ENCODE results near the gene PLRG1. TPM values are rescaled to one million over a fixed set of nuclear protein-coding genes. Genes with fewer than 3 reads are reported as not detected.

PLRG1 gene
- polyA plus RNA-seq, 1 experiment, result 98.6 TPM

- no peak for DNase-seq (ENCODE audit: low read depth)
- Histone ChIP-seq H3K36me3 (ENCODE audit: control insufficient read depth, insufficient read depth, low read length) (no peaks in the 10 kb centered on the region), H3K4me3 (ENCODE audit: low read depth, low read length) (no peak overlapping the region), H3K27me3 (ENCODE audit: control insufficient read depth, insufficient read depth, low read length) (no peaks in the 10 kb centered on the region)
- POLR2A ChIA-PET, result no interaction called here
- no peak for TF ChIP-seq CTCF (IDR thresholded peaks at IDR 0.05; ENCODE audit: insufficient read depth, low read depth, low read length)
- CTCF ChIA-PET, result interaction anchor here (1.1 kb wide), 1 partner anchor 12 kb away, joined by 3 read pairs; no protein-coding TSS in a partner anchor
These were observed 31.0 kb downstream of the PLRG1 start for GRCh38 chr4:154519214-154519613.

- TF ChIP-seq CTCF (IDR thresholded peaks at IDR 0.05; ENCODE audit: insufficient read depth, low read depth, low read length), result no peak
- DNase-seq (ENCODE audit: low read depth), result no peak
- ChIA-PET POLR2A (no interaction called here), CTCF (interaction anchor here (0.7 to 1.5 kb wide), 3 partner anchors 11 to 1383 kb away, joined by 3 to 8 read pairs (median 3); no protein-coding TSS in a partner anchor)
- H3K4me3 ChIP-seq (ENCODE audit: low read depth, low read length), result no peak overlapping the region
- no peaks in the 10 kb centered on the region for H3K27me3 ChIP-seq (ENCODE audit: control insufficient read depth, insufficient read depth, low read length)
- no peaks in the 10 kb centered on the region for H3K36me3 ChIP-seq (ENCODE audit: control insufficient read depth, insufficient read depth, low read length)
These were observed 32.6 kb downstream of the PLRG1 start for GRCh38 chr4:154517591-154517990.

GRCh38 chr4:154516318-154517029 is 33.7 kb downstream of the PLRG1 start:
- CTCF ChIA-PET, result interaction anchor here (0.7 to 1.5 kb wide), 2 partner anchors 10 to 36 kb away, joined by 3 to 8 read pairs; no protein-coding TSS in a partner anchor

GRCh38 chr4:154511981-154512380 is 38.2 kb downstream of the PLRG1 start:
- CTCF ChIA-PET, result no interaction called here
- H3K27me3 ChIP-seq (ENCODE audit: control insufficient read depth, insufficient read depth, low read length), result no peaks in the 10 kb centered on the region
- TF ChIP-seq CTCF (IDR thresholded peaks at IDR 0.05; ENCODE audit: insufficient read depth, low read depth, low read length), result no peak
- no peak for DNase-seq (ENCODE audit: low read depth)
- POLR2A ChIA-PET, result no interaction called here
- H3K4me3 ChIP-seq (ENCODE audit: low read depth, low read length), result no peak overlapping the region
- H3K36me3 ChIP-seq (ENCODE audit: control insufficient read depth, insufficient read depth, low read length), result no peaks in the 10 kb centered on the region

More at GRCh38 chr4:154516318-154517029, 33.7 kb downstream of the PLRG1 start:
- H3K27me3 ChIP-seq (ENCODE audit: control insufficient read depth, insufficient read depth, low read length), result no peaks in the 10 kb centered on the region
- H3K36me3 ChIP-seq (ENCODE audit: control insufficient read depth, insufficient read depth, low read length), result no peaks in the 10 kb centered on the region
- H3K4me3 ChIP-seq (ENCODE audit: low read depth, low read length), result no peak overlapping the region
- POLR2A ChIA-PET, result no interaction called here
- no peak for TF ChIP-seq CTCF (IDR thresholded peaks at IDR 0.05; ENCODE audit: insufficient read depth, low read depth, low read length)
- DNase-seq (ENCODE audit: low read depth), result no peak

- no peak for TF ChIP-seq CTCF (IDR thresholded peaks at IDR 0.05; ENCODE audit: insufficient read depth, low read depth, low read length)
- POLR2A ChIA-PET, result no interaction called here
- H3K27me3 ChIP-seq (ENCODE audit: control insufficient read depth, insufficient read depth, low read length), result no peaks in the 10 kb centered on the region
- no peak overlapping the region for H3K4me3 ChIP-seq (ENCODE audit: low read depth, low read length)
- DNase-seq (ENCODE audit: low read depth), result no peak
- CTCF ChIA-PET, result interaction anchor here (1.1 kb wide), 1 partner anchor 47 kb away, joined by 4 read pairs; no protein-coding TSS in a partner anchor
- no peaks in the 10 kb centered on the region for H3K36me3 ChIP-seq (ENCODE audit: control insufficient read depth, insufficient read depth, low read length)
These were observed 38.7 kb downstream of the PLRG1 start for GRCh38 chr4:154511548-154511947.
